Thoracic aorta (tissue), 2 donors: ENCODE measurements around the gene PTPN11. TPM values are rescaled to one million over a fixed set of nuclear protein-coding genes. Genes with fewer than 3 reads are reported as not detected.
"Not testable (repeated sequence)": the region's sequence is repeated elsewhere in the genome, so short reads cannot be mapped to it uniquely, and the experiment has no call there.

Experiments
- ATAC-seq: fragments of 150-250 bp; one replicate; pipeline ENCODE4 v1.8.0; 2017; ENCODE audit warnings: low read depth; ENCODE audit not compliant: insufficient number of reproducible peaks, low FRiP score
- DNase-seq: peaks from one replicate; pipeline ENCODE4 v3.0.0-alpha.2; 2020; ENCODE audit warnings: low spot score
- H3K27ac ChIP-seq, 2 donors: fragments of 200-600 bp; sonication (generic); 1 replicate in 1 of 2; 2 replicates in 1 of 2; pipeline ENCODE4 v1.5.1; 2016; ENCODE audit warnings: mild to moderate bottlenecking in 2 of 2, moderate library complexity in 2 of 2
- H3K27me3 ChIP-seq: fragments of 200-600 bp; sonication (generic); replicated peaks from 2 replicates; pipeline ENCODE4 v1.6.0; 2016; ENCODE audit warnings: mild to moderate bottlenecking; ENCODE audit not compliant: insufficient read depth
- H3K36me3 ChIP-seq: fragments of 200-600 bp; sonication (generic); one replicate; pipeline ENCODE4 v1.5.1; 2016
- H3K4me1 ChIP-seq, 2 donors: fragments of 200-600 bp; sonication (generic); 1 replicate in 1 of 2; 2 replicates in 1 of 2; pipeline versions ENCODE4 v1.5.1 to v1.6.0; 2016; ENCODE audit warnings: low read depth in 2 of 2, mild to moderate bottlenecking in 1 of 2; ENCODE audit not compliant: control insufficient read depth in 1 of 2
- H3K4me3 ChIP-seq: fragments of 200-600 bp; sonication (generic); 2 replicates; pipeline ENCODE4 v1.5.1; 2016; ENCODE audit warnings: mild to moderate bottlenecking
- H3K9me3 ChIP-seq: fragments of 200-600 bp; sonication (generic); 2 replicates; pipeline ENCODE4 v1.5.1; 2016
- CTCF ChIP-seq: fragments of 200-600 bp; sonication (generic); IDR thresholded peaks from one replicate; pipeline ENCODE4 v1.5.1; 2019; ENCODE audit warnings: antibody characterized with exemption
- total RNA-seq, 2 donors: library from RNA; depleted of rRNA; stranded (reverse); fragments of >200 nt; gene quantifications; one replicate each; pipeline versions ENCODE4 v1.1.0 to v1.2.3, GENCODE V29; 2016

Gene PTPN11
- total RNA-seq, 2 donors from 2014 or later = 98.6 to 126 TPM

GRCh38 chr12:112430929-112431328, 12.2 kb downstream of the PTPN11 start:
- no peak overlapping the region for H3K27ac ChIP-seq
- H3K27me3 ChIP-seq = no peaks in the 10 kb centered on the region
- no peak overlapping the region for H3K4me3 ChIP-seq
- TF ChIP-seq CTCF = no peak
- ATAC-seq (no peak), DNase-seq (no peak)
- no peaks in the 10 kb centered on the region for H3K9me3 ChIP-seq
- H3K4me1 ChIP-seq = no peaks in the 10 kb centered on the region
- no peaks in the 10 kb centered on the region for H3K36me3 ChIP-seq

- Histone ChIP-seq H3K27me3 (no peaks in the 10 kb centered on the region), H3K9me3 (no peaks in the 10 kb centered on the region), H3K4me1 (peaks cover 4 to 6% of the 10 kb centered on the region in 2 donors), H3K36me3 (no peaks in the 10 kb centered on the region), H3K27ac (no peak overlapping the region), H3K4me3 (no peak overlapping the region)
- DNase-seq (no peak), ATAC-seq (no peak)
- no peak for TF ChIP-seq CTCF
Observed at GRCh38 chr12:112431965-112432364, 13.2 kb downstream of the PTPN11 start.

GRCh38 chr12:112433551-112433950, 14.8 kb downstream of the PTPN11 start:
- no peak for TF ChIP-seq CTCF
- Histone ChIP-seq H3K4me3 (no peak overlapping the region), H3K4me1 (peaks cover 4 to 6% of the 10 kb centered on the region in 2 donors), H3K36me3 (no peaks in the 10 kb centered on the region), H3K27ac (no peak overlapping the region), H3K27me3 (no peaks in the 10 kb centered on the region), H3K9me3 (no peaks in the 10 kb centered on the region)
- DNase-seq (no peak), ATAC-seq (no peak)

- not testable (repeated sequence) for H3K27me3 ChIP-seq, DNase-seq, H3K9me3 ChIP-seq, H3K4me3 ChIP-seq, H3K27ac ChIP-seq, H3K4me1 ChIP-seq, H3K36me3 ChIP-seq, ATAC-seq
Observed at GRCh38 chr12:112438645-112439044, 19.9 kb downstream of the PTPN11 start.

GRCh38 chr12:112439769-112440168, 21.0 kb downstream of the PTPN11 start:
- TF ChIP-seq CTCF = no peak
- ATAC-seq = no peak

GRCh38 chr12:112440653-112441052, 21.9 kb downstream of the PTPN11 start:
- not testable (repeated sequence) for H3K4me3 ChIP-seq, DNase-seq, H3K9me3 ChIP-seq, H3K27ac ChIP-seq, H3K4me1 ChIP-seq, ATAC-seq, H3K27me3 ChIP-seq, H3K36me3 ChIP-seq

More at GRCh38 chr12:112439769-112440168, 21.0 kb downstream of the PTPN11 start:
- no peaks in the 10 kb centered on the region for H3K36me3 ChIP-seq
- H3K27me3 ChIP-seq = no peaks in the 10 kb centered on the region
- H3K4me1 ChIP-seq = peaks cover 4 to 6% of the 10 kb centered on the region in 2 donors
- no peak overlapping the region for H3K27ac ChIP-seq
- no peak overlapping the region for H3K4me3 ChIP-seq
- DNase-seq = no peak
- H3K9me3 ChIP-seq = no peaks in the 10 kb centered on the region
